Measurements from ENCODE around the gene LPAR2.
"Not testable (repeated sequence)": the region's sequence is repeated elsewhere in the genome, so short reads cannot be mapped to it uniquely, and the experiment has no call there.

The LPAR2 gene

DNA sequence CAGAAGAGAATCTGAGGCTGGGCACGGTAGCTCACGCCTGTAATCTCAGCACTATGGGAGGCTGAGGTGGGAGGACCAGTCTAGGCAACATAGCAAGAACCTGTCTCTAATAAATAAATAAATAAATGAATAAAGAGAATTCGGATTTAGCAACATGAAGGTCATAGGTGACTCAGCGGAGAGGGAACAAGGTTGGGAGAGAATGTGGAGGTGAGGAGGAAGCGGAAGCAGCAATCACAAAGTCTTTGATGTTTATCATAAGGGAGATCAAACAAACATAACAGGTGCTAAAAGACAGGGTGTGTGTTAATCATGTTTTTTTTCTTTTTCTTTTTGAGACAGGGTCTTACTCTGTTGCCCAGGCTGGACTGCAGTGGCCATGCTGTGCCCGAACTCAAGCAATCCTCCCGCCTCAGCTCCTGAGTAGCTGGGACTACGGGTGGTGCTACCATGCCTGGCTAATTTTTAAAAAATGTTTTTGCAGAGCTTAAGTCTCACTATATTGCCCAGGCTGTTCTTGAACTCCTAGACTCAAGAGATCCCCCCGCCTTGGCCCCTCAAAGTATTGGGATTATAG lies 25.8 kb downstream of the LPAR2 start:
- Histone ChIP-seq H3K4me1 (peaks cover 25 to 74% (median 53%) of the 10 kb centered on the region in 10 experiments), H3K9ac (no peak overlapping the region), H3K27me3 (no peaks in the 10 kb centered on the region), H3K9me3 (replicated peaks in 1 of 11) (no peaks in the 10 kb centered on the region), H3K4me2 (peak overlapping the region in 5 of 11 experiments; percentile 33 to 59 (median 45); a peak in 5 of 22 replicates), H3K27ac (no peak overlapping the region), H3K4me3 (no peak overlapping the region), H3K36me3 (no peaks in the 10 kb centered on the region), H4K20me1 (no peaks in the 10 kb centered on the region)
- TF ChIP-seq Cebpa-rat (IDR thresholded peaks at IDR 0.05), result no peak

DNA sequence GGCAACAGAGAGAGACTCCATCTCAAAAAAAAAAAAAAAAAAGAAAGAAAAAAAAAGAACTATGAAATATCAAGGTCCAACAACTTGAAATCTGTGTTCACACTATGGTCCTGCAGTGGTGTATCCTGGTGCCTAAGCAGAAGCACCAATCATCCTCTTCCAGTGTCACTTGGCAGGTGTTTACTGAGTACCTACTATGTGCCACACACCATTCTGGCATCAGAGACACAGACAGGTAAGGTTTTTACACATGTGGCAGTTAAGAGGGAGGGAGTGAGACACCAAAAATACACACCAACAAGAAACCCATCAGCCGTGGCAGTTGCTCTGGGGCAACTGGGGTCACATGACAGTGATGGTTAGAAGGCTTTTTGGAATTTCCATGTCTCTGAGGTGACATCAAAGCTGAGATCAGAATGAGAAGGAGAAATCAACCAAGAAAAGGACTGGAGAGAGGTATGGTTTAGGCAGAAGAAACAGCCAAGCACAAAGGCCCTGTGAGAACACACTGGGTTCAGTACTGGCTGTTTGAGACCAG lies 27.2 kb downstream of the LPAR2 start:
- Histone ChIP-seq H3K27me3 (no peaks in the 10 kb centered on the region), H3K36me3 (no peaks in the 10 kb centered on the region), H3K4me2 (peak overlapping the region in 8 of 11 experiments; percentile 18 to 63 (median 44); a peak in 14 of 22 replicates), H3K4me3 (no peak overlapping the region), H3K9ac (no peak overlapping the region), H3K27ac (peak overlapping the region in 1 of 11 experiments; percentile 20; a peak in 1 of 22 replicates), H3K4me1 (peaks cover 30 to 80% (median 60%) of the 10 kb centered on the region in 10 experiments), H3K9me3 (replicated peaks in 1 of 11) (no peaks in the 10 kb centered on the region), H4K20me1 (no peaks in the 10 kb centered on the region)
- no peak for TF ChIP-seq Cebpa-rat (IDR thresholded peaks at IDR 0.05)

DNA sequence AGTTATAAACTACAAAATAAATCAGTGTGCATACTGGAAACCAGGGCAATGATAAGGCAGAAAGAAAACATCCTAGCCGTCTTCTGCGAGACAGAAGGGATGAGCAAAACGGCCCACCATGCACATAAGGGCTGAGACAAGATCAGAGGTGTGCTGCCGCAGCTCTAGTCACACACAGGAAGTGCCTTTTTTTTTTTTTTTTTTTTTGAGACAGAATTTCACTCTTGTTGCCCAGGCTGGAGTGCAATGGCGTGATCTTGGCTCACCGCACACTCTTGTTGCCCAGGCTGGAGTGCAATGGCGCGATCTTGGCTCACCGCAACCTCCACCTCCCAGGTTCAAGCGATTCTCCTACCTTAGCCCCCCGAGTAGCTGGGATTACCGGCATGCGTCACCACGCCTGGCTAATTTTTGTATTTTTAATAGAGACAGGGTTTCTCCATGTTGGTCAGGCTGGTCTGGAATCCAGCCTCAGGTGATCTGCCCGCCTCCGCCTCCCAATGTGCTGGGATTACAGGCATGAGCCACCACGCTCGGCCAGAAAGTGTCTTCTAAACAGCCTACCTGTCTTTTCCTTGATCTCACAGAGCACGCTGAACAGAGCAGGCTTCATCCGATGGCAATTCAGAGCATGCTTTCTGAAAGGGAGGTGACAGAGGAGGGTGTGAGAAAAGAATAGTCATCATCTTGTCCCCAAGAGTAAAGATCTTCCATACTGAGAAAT lies 29.1 kb downstream of the LPAR2 start:
- not testable (repeated sequence) for H3K36me3 ChIP-seq; H4K20me1 ChIP-seq; H3K4me3 ChIP-seq; H3K9me3 ChIP-seq (replicated peaks in 1 of 11); H3K27me3 ChIP-seq; H3K9ac ChIP-seq
- Histone ChIP-seq H3K27ac (peak overlapping the region in 6 of 11 experiments; percentile 17 to 69 (median 58); a peak in 7 of 22 replicates), H3K4me1 (peaks cover 47 to 92% (median 72%) of the 10 kb centered on the region in 10 experiments), H3K4me2 (peak overlapping the region; percentile 5 to 66 (median 42); a peak in 18 of 22 replicates)

DNA sequence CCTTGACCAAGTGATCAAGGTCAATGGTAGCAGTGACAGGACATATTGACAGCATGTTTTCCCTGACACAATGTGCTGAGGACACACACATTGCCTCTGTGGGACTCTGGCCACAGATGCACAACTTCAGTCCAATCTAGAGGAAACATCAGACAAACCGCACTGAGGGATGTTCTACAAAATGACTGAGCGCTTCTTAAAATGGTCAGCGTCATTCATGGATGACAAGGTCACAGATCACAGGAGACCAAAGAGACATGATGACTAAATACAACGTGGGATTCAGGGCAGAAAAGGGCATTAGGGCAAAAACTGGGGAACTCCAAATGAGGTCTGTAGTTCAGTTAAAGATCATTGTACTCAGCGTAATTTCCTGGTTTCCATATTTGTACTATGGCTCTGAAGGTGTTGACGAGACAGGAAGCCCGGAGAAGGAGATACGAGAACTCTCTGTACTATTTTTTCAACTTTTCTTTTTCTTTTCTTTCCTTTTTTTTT lies 30.2 kb downstream of the LPAR2 start:
- peak overlapping the region; percentile 11 to 66 (median 52) for H3K4me2 ChIP-seq

DNA sequence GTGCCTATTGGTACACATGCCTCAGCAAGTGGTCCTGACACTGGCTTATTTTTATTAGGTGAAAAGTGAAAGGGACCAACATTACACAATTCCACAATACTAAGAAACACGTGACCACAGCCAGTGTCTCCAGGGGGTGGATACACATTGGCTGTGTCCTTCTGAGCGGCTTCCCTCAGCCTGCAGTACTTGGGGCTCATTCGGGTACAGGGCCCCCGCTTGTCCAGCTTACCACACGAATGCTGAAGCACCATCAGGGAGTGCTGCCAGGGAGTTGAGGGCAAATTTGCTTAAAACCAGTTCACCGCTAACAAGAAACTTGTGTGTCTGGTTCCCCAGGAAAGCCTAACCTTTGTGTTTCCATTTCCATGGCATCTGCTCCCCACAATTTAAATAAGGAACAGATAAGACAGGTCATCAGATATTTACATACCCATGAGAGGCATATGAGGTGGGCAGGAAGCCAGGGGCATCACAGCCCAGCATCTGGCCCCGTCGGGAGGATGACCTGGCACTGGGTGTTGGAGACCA lies 32.8 kb downstream of the LPAR2 start:
- Histone ChIP-seq H4K20me1 (no peaks in the 10 kb centered on the region), H3K27me3 (no peaks in the 10 kb centered on the region), H3K4me3 (no peak overlapping the region), H3K9ac (peak overlapping the region in 3 of 11 experiments; percentile 15 to 25 (median 25); a peak in 3 of 22 replicates), H3K9me3 (replicated peaks in 1 of 11) (no peaks in the 10 kb centered on the region), H3K27ac (peak overlapping the region in 9 of 11 experiments; percentile 16 to 64 (median 42); a peak in 15 of 22 replicates), H3K4me1 (peaks cover 58 to 74% (median 66%) of the 10 kb centered on the region in 10 experiments), H3K4me2 (peak overlapping the region; percentile 38 to 64 (median 50)), H3K36me3 (peaks cover 0 to 14% (median 0%) of the 10 kb centered on the region in 11 experiments; a peak in 3 of 22 replicates)
- TF ChIP-seq Cebpa-rat (IDR thresholded peaks at IDR 0.05), result 0 out of 22 replicates have a peak, but pooled peaks of 1 of the 11 experiments have one; percentile 13

More for the DNA sequence above, 30.2 kb downstream of the LPAR2 start:
- Histone ChIP-seq H3K4me3 (no peak overlapping the region), H3K9ac (peak overlapping the region in 5 of 11 experiments; percentile 0 to 20 (median 10); a peak in 5 of 22 replicates), H3K27ac (peak overlapping the region in 10 of 11 experiments; percentile 24 to 69 (median 56); a peak in 20 of 22 replicates), H4K20me1 (no peaks in the 10 kb centered on the region), H3K9me3 (replicated peaks in 1 of 11) (no peaks in the 10 kb centered on the region), H3K4me1 (peaks cover 48 to 85% (median 67%) of the 10 kb centered on the region in 10 experiments), H3K36me3 (peaks cover 0 to 8% (median 0%) of the 10 kb centered on the region in 11 experiments; a peak in 3 of 22 replicates), H3K27me3 (no peaks in the 10 kb centered on the region)
- no peak for TF ChIP-seq Cebpa-rat (IDR thresholded peaks at IDR 0.05)

- peak overlapping the region in 8 of 11 experiments; percentile 3 to 64 (median 25); a peak in 7 of 22 replicates for H3K27ac ChIP-seq
- no peak overlapping the region for H3K9ac ChIP-seq
- peak overlapping the region; percentile 9 to 64 (median 42); a peak in 14 of 22 replicates for H3K4me2 ChIP-seq
- H4K20me1 ChIP-seq, result no peaks in the 10 kb centered on the region
- H3K36me3 ChIP-seq, result peaks cover 0 to 14% (median 0%) of the 10 kb centered on the region in 11 experiments; a peak in 3 of 22 replicates
- no peaks in the 10 kb centered on the region for H3K27me3 ChIP-seq
- peaks cover 57 to 76% (median 65%) of the 10 kb centered on the region in 10 experiments for H3K4me1 ChIP-seq
- no peaks in the 10 kb centered on the region for H3K9me3 ChIP-seq (replicated peaks in 1 of 11)
- TF ChIP-seq Cebpa-rat (IDR thresholded peaks at IDR 0.05), result no peak
- no peak overlapping the region for H3K4me3 ChIP-seq
Observed at GRCh38 chr19:19594381-19594780, 33.6 kb downstream of the LPAR2 start.

DNA sequence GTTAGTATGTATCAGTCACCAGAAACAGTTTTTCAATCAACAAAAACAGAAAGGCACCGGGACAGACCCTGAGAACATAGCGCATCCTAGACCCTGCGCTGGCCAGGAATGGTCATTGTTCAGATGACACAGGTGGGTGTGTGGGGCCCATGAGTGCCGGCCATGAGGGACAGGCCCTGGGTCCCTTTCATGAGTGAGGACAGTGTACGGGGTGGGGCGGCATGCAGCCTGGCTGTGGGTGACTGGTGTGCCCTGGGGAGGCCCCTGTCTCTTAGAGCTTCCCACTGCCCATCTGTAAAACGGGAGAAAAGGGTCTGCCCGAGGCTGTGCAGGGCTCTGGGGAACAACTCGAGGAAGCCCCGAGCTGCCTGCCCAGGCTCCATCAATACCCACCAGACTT lies 35.3 kb downstream of the LPAR2 start:
- Histone ChIP-seq H3K36me3 (peaks cover 0 to 14% (median 0%) of the 10 kb centered on the region in 11 experiments; a peak in 3 of 22 replicates), H3K4me1 (peaks cover 40 to 61% (median 48%) of the 10 kb centered on the region in 10 experiments)
- TF ChIP-seq Cebpa-rat (IDR thresholded peaks at IDR 0.05), result no peak

DNA sequence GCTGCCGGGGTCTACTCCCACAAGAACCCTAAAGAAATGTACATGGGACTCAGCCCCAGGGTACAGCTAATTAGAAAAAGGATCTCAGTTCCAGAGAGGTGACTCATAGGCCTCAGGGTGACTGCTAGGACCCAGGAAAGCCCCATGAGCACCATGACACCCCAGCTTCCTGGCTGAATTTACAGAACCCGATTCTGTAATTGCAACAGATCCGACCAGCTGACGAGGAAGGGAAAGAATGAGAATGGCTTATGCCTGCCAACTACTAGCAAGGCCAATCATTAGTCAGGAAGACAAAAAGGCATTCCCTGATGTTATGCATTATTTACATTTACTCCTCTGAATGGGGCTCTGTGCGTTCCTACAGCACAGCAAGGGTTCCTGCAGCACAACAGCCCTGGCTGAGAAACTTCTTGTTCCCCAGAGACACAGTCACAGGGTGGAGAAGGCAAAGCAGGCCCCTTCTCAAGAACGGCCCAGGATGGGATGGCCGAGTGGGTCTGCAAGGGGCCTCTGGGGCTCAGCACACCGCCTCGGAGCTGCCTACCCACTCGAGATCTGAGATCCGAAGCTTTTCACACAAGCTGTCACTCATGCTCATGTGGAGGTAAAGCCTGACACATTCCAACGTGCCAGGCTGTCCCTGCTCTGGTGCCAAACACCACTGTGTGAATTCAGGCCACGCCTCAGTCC lies 36.7 kb downstream of the LPAR2 start:
- H3K4me2 ChIP-seq, result peak overlapping the region in 10 of 11 experiments; percentile 6 to 76 (median 46); a peak in 17 of 22 replicates
- TF ChIP-seq Cebpa-rat (IDR thresholded peaks at IDR 0.05), result no peak
- no peaks in the 10 kb centered on the region for H3K9me3 ChIP-seq (replicated peaks in 1 of 11)
- H3K27ac ChIP-seq, result peak overlapping the region; percentile 27 to 90 (median 54); a peak in 14 of 22 replicates
- peak overlapping the region in 4 of 11 experiments; percentile 46 to 76 (median 69); a peak in 7 of 22 replicates for H3K9ac ChIP-seq
- peaks cover 0 to 14% (median 0%) of the 10 kb centered on the region in 11 experiments; a peak in 3 of 22 replicates for H3K36me3 ChIP-seq
- no peaks in the 10 kb centered on the region for H3K27me3 ChIP-seq
- H3K4me1 ChIP-seq, result peaks cover 26 to 53% (median 34%) of the 10 kb centered on the region in 10 experiments
- no peaks in the 10 kb centered on the region for H4K20me1 ChIP-seq
- no peak overlapping the region for H3K4me3 ChIP-seq

More for the DNA sequence above, 35.3 kb downstream of the LPAR2 start:
- Histone ChIP-seq H3K4me3 (no peak overlapping the region), H3K27ac (peak overlapping the region in 3 of 11 experiments; percentile 6 to 90 (median 85); a peak in 4 of 22 replicates), H3K27me3 (no peaks in the 10 kb centered on the region), H3K9me3 (replicated peaks in 1 of 11) (no peaks in the 10 kb centered on the region), H4K20me1 (no peaks in the 10 kb centered on the region), H3K4me2 (no peak overlapping the region), H3K9ac (no peak overlapping the region)
